Measurements from ENCODE around the gene PRKCE. TPM values are rescaled to one million over a fixed set of nuclear protein-coding genes. Genes with fewer than 3 reads are reported as not detected.
A peak's percentile ranks its signal among the peaks of the same experiment; 100 is the strongest.

The PRKCE gene
- total RNA-seq, 1 experiment from 2014 or later: 4.4 TPM

DNA sequence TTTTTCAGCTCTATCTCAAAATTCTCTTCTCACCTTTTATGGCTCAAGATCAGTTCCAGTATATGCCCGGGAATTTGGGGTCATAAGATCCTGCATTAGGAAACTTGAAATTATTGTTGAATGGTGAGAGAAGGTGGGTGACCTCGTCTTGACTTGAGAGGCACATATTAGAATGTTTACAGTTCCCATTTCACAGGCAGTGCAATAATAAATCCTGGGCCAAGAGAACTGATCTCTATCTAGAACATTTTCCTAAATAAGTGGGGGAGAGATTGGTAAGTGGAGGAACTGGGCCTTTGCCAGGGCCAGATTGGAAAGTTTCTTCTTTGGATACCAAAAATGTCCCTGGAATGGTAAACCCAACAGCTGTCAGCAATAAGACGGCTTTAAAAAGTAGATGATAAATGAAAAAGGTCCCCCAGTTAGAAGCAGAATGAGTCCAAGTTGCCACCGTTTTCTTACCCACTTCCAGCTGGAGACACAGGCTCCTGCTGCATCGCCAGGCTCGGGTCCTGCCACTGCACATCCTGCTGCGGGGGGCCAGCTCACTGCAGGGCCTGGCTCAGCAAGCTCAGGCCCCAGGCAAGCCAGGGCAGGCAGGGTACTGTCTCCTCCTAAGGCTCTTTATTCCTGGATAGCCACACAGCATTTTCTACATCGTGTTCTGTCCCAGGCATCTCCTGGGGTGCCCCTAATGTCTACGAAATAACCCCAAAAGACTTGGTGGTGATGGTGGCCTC, 519.3 kb downstream of the PRKCE start:
- Histone ChIP-seq H3K4me3 (ENCODE audit: low read depth, low read length) (no peak overlapping the region), H3K4me1 (peaks cover 79% of the 10 kb centered on the region), H3K27me3 (replicated peaks; ENCODE audit: control insufficient read depth, insufficient read depth, low read length) (no peaks in the 10 kb centered on the region), H3K36me3 (ENCODE audit: control insufficient read depth, insufficient read depth, low read length) (no peaks in the 10 kb centered on the region), H3K9me3 (no peaks in the 10 kb centered on the region)
- TF ChIP-seq, protein P1, sequence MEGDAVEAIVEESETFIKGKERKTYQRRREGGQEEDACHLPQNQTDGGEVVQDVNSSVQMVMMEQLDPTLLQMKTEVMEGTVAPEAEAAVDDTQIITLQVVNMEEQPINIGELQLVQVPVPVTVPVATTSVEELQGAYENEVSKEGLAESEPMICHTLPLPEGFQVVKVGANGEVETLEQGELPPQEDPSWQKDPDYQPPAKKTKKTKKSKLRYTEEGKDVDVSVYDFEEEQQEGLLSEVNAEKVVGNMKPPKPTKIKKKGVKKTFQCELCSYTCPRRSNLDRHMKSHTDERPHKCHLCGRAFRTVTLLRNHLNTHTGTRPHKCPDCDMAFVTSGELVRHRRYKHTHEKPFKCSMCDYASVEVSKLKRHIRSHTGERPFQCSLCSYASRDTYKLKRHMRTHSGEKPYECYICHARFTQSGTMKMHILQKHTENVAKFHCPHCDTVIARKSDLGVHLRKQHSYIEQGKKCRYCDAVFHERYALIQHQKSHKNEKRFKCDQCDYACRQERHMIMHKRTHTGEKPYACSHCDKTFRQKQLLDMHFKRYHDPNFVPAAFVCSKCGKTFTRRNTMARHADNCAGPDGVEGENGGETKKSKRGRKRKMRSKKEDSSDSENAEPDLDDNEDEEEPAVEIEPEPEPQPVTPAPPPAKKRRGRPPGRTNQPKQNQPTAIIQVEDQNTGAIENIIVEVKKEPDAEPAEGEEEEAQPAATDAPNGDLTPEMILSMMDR (IDR thresholded peaks at IDR 0.05; ENCODE audit: insufficient read depth in 1 of 2, low read depth in 1 of 2, low read length in 1 of 2, severe bottlenecking in 1 of 2, unreplicated experiment in 1 of 2): no peak
- Mint-ChIP-seq H3K4me3 (ENCODE audit: unreplicated experiment) (no peak overlapping the region), H3K27ac (ENCODE audit: unreplicated experiment) (no peak overlapping the region), H3K9me3 (ENCODE audit: unreplicated experiment) (no peaks in the 10 kb centered on the region), H3K27me3 (ENCODE audit: insufficient read depth, unreplicated experiment) (no peaks in the 10 kb centered on the region), H3K36me3 (ENCODE audit: insufficient read depth, unreplicated experiment) (no peaks in the 10 kb centered on the region), H3K4me1 (ENCODE audit: low read depth, unreplicated experiment) (peaks cover 52% of the 10 kb centered on the region)
- no TSS peak for BruUV-seq (replicated peaks)
- ChIA-PET POLR2A (no interaction called here), CTCF (no interaction called here)
- intact Hi-C loops (cut with micrococcal nuclease; ENCODE audit: unreplicated experiment): loop anchor here (5.0 kb wide), 2 partner anchors 48 to 78 kb away; no protein-coding TSS in a partner anchor
- no peak for DNase-seq

DNA sequence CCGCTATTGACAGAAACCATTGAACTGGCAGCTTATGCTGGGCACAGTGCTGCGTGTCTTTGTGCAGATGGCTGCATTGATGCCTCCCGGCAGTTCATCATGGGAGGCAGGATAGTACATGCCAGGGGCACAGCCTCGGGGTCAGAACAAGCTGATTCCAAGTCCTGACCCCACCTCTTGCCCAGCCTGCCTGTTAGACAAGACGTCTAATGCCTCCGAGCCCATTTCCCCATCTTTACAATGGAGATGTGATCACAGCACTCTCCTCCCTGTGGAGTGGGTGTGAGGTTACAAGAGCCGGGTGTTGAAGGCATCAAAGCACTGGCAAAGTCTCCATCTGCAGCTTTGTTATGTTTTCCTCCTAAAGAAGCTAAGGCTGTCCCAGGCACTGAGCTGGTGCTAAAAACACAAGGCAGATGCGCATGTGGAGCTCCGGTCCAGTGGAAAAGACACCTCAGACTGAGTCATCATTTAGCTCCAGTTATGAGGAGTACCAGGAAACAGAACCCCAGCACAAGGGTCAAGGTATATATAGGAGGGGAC, 520.0 kb downstream of the PRKCE start:
- no peaks in the 10 kb centered on the region for H3K36me3 Mint-ChIP-seq (ENCODE audit: insufficient read depth, unreplicated experiment)
- no TSS peak for BruUV-seq (replicated peaks)
- ChIA-PET POLR2A (interaction anchor here (0.6 kb wide), 1 partner anchor 454 kb away, joined by 5 read pairs; no protein-coding TSS in a partner anchor), CTCF (no interaction called here)
- Histone ChIP-seq H3K4me3 (ENCODE audit: low read depth, low read length) (no peak overlapping the region), H3K4me1 (peaks cover 79% of the 10 kb centered on the region), H3K9me3 (no peaks in the 10 kb centered on the region), H3K27me3 (replicated peaks; ENCODE audit: control insufficient read depth, insufficient read depth, low read length) (no peaks in the 10 kb centered on the region), H3K36me3 (ENCODE audit: control insufficient read depth, insufficient read depth, low read length) (no peaks in the 10 kb centered on the region)
- H3K9me3 Mint-ChIP-seq (ENCODE audit: unreplicated experiment): no peaks in the 10 kb centered on the region
- intact Hi-C loops (cut with micrococcal nuclease; ENCODE audit: unreplicated experiment): loop anchor here (5.0 kb wide), 2 partner anchors 49 to 79 kb away; no protein-coding TSS in a partner anchor
- no peak overlapping the region for H3K4me3 Mint-ChIP-seq (ENCODE audit: unreplicated experiment)
- no peak overlapping the region for H3K27ac Mint-ChIP-seq (ENCODE audit: unreplicated experiment)
- no peak for DNase-seq
- TF ChIP-seq, protein P1 (IDR thresholded peaks at IDR 0.05; ENCODE audit: insufficient read depth in 1 of 2, low read depth in 1 of 2, low read length in 1 of 2, severe bottlenecking in 1 of 2, unreplicated experiment in 1 of 2): no peak
- peaks cover 56% of the 10 kb centered on the region for H3K4me1 Mint-ChIP-seq (ENCODE audit: low read depth, unreplicated experiment)
- no peaks in the 10 kb centered on the region for H3K27me3 Mint-ChIP-seq (ENCODE audit: insufficient read depth, unreplicated experiment)

DNA sequence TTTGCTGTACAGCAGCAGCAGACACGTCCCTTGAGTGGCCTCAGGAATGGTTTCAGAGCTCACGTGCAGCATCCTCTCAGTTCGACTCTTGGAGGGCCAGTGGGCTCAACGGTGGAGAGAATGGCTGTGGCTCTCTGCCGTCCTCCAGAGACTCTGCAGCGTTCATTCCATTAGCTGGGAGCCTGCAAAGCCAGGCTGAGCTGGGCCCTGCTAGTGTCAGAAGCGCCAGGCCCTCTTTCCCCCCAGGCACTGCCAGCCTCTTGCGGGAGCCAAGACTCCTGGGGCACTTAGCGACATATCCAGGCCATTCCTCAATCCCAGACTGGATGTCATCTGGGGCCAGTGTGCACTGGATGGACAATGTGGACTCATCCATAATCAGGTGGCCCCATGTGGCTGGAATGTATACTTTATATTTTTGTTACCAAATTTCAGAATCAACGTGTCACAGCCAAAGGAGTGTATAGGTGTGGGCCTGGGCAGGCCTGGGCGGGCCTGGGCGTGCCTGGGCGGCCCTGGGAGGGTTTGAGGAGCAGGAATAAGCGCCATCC, 520.6 kb downstream of the PRKCE start:
- TF ChIP-seq, protein P1 (IDR thresholded peaks at IDR 0.05; ENCODE audit: insufficient read depth in 1 of 2, low read depth in 1 of 2, low read length in 1 of 2, severe bottlenecking in 1 of 2, unreplicated experiment in 1 of 2): peak in 1 of 2 experiments; percentile 16
- H3K4me3 Mint-ChIP-seq (ENCODE audit: unreplicated experiment): no peak overlapping the region
- no peaks in the 10 kb centered on the region for H3K36me3 Mint-ChIP-seq (ENCODE audit: insufficient read depth, unreplicated experiment)
- CTCF ChIA-PET: no interaction called here
- Histone ChIP-seq H3K9me3 (no peaks in the 10 kb centered on the region), H3K4me3 (ENCODE audit: low read depth, low read length) (no peak overlapping the region), H3K27me3 (replicated peaks; ENCODE audit: control insufficient read depth, insufficient read depth, low read length) (no peaks in the 10 kb centered on the region), H3K36me3 (ENCODE audit: control insufficient read depth, insufficient read depth, low read length) (no peaks in the 10 kb centered on the region), H3K4me1 (peaks cover 81% of the 10 kb centered on the region)
- H3K4me1 Mint-ChIP-seq (ENCODE audit: low read depth, unreplicated experiment): peaks cover 60% of the 10 kb centered on the region
- POLR2A ChIA-PET: interaction anchor here (0.6 kb wide), 1 partner anchor 453 kb away, joined by 5 read pairs; no protein-coding TSS in a partner anchor
- BruUV-seq (replicated peaks): no TSS peak
- peak; percentile 54 to 56 for DNase-seq
- H3K27ac Mint-ChIP-seq (ENCODE audit: unreplicated experiment): no peak overlapping the region
- no peaks in the 10 kb centered on the region for H3K27me3 Mint-ChIP-seq (ENCODE audit: insufficient read depth, unreplicated experiment)
- no peaks in the 10 kb centered on the region for H3K9me3 Mint-ChIP-seq (ENCODE audit: unreplicated experiment)
- intact Hi-C loops (cut with micrococcal nuclease; ENCODE audit: unreplicated experiment): loop anchor here (2.0 to 5.0 kb wide), 5 partner anchors 50 to 165 kb away; partner anchors contain the start of gene EPAS1

Data from Caco-2 (cell line).